Measurements from ENCODE around the gene RELB.

DNA sequence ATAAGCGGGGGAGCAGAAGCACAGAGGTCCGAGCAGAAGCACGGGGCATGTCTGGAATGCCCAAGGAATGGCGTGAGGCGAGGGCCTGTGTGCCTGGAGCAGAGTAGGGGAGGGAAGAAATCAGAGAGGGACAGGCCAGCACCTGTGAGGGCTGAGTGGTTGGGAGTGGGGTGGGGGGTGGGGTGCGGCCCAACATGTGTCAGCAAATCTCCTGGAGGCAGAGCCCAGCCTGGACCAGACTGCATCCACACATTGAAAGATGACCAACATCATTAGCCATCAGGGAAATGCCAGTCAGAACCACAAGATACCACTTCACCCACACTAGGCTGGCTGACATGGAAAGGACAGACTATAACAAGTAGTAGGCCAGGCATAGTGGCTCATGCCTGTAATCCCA is 48.8 kb downstream of the RELB start:
- TF ChIP-seq, protein P1, sequence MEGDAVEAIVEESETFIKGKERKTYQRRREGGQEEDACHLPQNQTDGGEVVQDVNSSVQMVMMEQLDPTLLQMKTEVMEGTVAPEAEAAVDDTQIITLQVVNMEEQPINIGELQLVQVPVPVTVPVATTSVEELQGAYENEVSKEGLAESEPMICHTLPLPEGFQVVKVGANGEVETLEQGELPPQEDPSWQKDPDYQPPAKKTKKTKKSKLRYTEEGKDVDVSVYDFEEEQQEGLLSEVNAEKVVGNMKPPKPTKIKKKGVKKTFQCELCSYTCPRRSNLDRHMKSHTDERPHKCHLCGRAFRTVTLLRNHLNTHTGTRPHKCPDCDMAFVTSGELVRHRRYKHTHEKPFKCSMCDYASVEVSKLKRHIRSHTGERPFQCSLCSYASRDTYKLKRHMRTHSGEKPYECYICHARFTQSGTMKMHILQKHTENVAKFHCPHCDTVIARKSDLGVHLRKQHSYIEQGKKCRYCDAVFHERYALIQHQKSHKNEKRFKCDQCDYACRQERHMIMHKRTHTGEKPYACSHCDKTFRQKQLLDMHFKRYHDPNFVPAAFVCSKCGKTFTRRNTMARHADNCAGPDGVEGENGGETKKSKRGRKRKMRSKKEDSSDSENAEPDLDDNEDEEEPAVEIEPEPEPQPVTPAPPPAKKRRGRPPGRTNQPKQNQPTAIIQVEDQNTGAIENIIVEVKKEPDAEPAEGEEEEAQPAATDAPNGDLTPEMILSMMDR (IDR thresholded peaks at IDR 0.05), result no peak
- no peak for TF ChIP-seq POLR2AphosphoS5 (IDR thresholded peaks at IDR 0.05)

Measured in prostate gland (tissue), 2 donors.